Rectal smooth muscle tissue (tissue), 1 donor: ENCODE results near the gene SPECC1L.

Experiments
- H3K27ac ChIP-seq: one replicate; pipeline ENCODE4 v1.7.0; 2013; ENCODE audit warnings: low read depth, low read length, inconsistent platforms
- H3K27me3 ChIP-seq: one replicate; pipeline ENCODE4 v1.7.0; 2013; ENCODE audit warnings: low read length; ENCODE audit not compliant: control insufficient read depth, insufficient read depth
- H3K36me3 ChIP-seq: one replicate; pipeline ENCODE4 v1.7.0; 2013; ENCODE audit warnings: low read length; ENCODE audit not compliant: control insufficient read depth, insufficient read depth
- H3K4me1 ChIP-seq: one replicate; pipeline ENCODE4 v1.7.0; 2013; ENCODE audit warnings: low read length; ENCODE audit not compliant: control insufficient read depth, insufficient read depth
- H3K4me3 ChIP-seq: one replicate; pipeline ENCODE4 v1.7.0; 2013; ENCODE audit warnings: low read length
- H3K9ac ChIP-seq: one replicate; pipeline ENCODE4 v1.7.0; 2013; ENCODE audit warnings: low read length

The SPECC1L gene

GRCh38 chr22:24437741-24438328 lies 167.2 kb downstream of the SPECC1L start:
- no peak overlapping the region for H3K9ac ChIP-seq
- no peaks in the 10 kb centered on the region for H3K36me3 ChIP-seq
- no peak overlapping the region for H3K4me3 ChIP-seq
- no peak overlapping the region for H3K27ac ChIP-seq
- peaks cover 1% of the 10 kb centered on the region for H3K4me1 ChIP-seq
- H3K27me3 ChIP-seq = no peaks in the 10 kb centered on the region

GRCh38 chr22:24440270-24440717 lies 169.7 kb downstream of the SPECC1L start:
- Histone ChIP-seq H3K27ac (no peak overlapping the region), H3K4me3 (no peak overlapping the region), H3K9ac (no peak overlapping the region), H3K27me3 (no peaks in the 10 kb centered on the region), H3K4me1 (no peaks in the 10 kb centered on the region), H3K36me3 (no peaks in the 10 kb centered on the region)

- Histone ChIP-seq H3K4me1 (no peaks in the 10 kb centered on the region), H3K4me3 (no peak overlapping the region), H3K36me3 (no peaks in the 10 kb centered on the region), H3K27ac (no peak overlapping the region), H3K27me3 (no peaks in the 10 kb centered on the region), H3K9ac (no peak overlapping the region)
Observed at GRCh38 chr22:24440718-24441405, 170.2 kb downstream of the SPECC1L start.

- Histone ChIP-seq H3K4me1 (no peaks in the 10 kb centered on the region), H3K36me3 (no peaks in the 10 kb centered on the region), H3K27me3 (no peaks in the 10 kb centered on the region), H3K9ac (no peak overlapping the region), H3K27ac (no peak overlapping the region), H3K4me3 (no peak overlapping the region)
Observed at GRCh38 chr22:24441406-24442351, 171.0 kb downstream of the SPECC1L start.

GRCh38 chr22:24442352-24442744 lies 171.7 kb downstream of the SPECC1L start:
- H3K36me3 ChIP-seq = no peaks in the 10 kb centered on the region
- no peak overlapping the region for H3K27ac ChIP-seq
- H3K4me1 ChIP-seq = no peaks in the 10 kb centered on the region
- no peak overlapping the region for H3K4me3 ChIP-seq
- no peaks in the 10 kb centered on the region for H3K27me3 ChIP-seq
- H3K9ac ChIP-seq = no peak overlapping the region

GRCh38 chr22:24443668-24444067 lies 173.0 kb downstream of the SPECC1L start:
- Histone ChIP-seq H3K27me3 (no peaks in the 10 kb centered on the region), H3K9ac (no peak overlapping the region), H3K4me3 (no peak overlapping the region), H3K36me3 (no peaks in the 10 kb centered on the region), H3K27ac (no peak overlapping the region), H3K4me1 (no peaks in the 10 kb centered on the region)

- H3K4me3 ChIP-seq = no peak overlapping the region
- no peaks in the 10 kb centered on the region for H3K4me1 ChIP-seq
- H3K27me3 ChIP-seq = no peaks in the 10 kb centered on the region
- no peak overlapping the region for H3K9ac ChIP-seq
- no peaks in the 10 kb centered on the region for H3K36me3 ChIP-seq
- no peak overlapping the region for H3K27ac ChIP-seq
Observed at GRCh38 chr22:24444251-24444650, 173.6 kb downstream of the SPECC1L start.

GRCh38 chr22:24444729-24445466 lies 174.3 kb downstream of the SPECC1L start:
- Histone ChIP-seq H3K4me3 (no peak overlapping the region), H3K9ac (no peak overlapping the region), H3K27me3 (no peaks in the 10 kb centered on the region), H3K27ac (no peak overlapping the region), H3K36me3 (no peaks in the 10 kb centered on the region), H3K4me1 (no peaks in the 10 kb centered on the region)

GRCh38 chr22:24445481-24446259 lies 175.0 kb downstream of the SPECC1L start:
- H3K27me3 ChIP-seq = no peaks in the 10 kb centered on the region
- H3K36me3 ChIP-seq = no peaks in the 10 kb centered on the region
- H3K9ac ChIP-seq = no peak overlapping the region
- no peak overlapping the region for H3K4me3 ChIP-seq
- H3K4me1 ChIP-seq = no peaks in the 10 kb centered on the region
- no peak overlapping the region for H3K27ac ChIP-seq

- Histone ChIP-seq H3K9ac (no peak overlapping the region), H3K27ac (no peak overlapping the region), H3K4me3 (no peak overlapping the region), H3K36me3 (no peaks in the 10 kb centered on the region), H3K4me1 (no peaks in the 10 kb centered on the region), H3K27me3 (no peaks in the 10 kb centered on the region)
Observed at GRCh38 chr22:24446260-24446611, 175.6 kb downstream of the SPECC1L start.

GRCh38 chr22:24450610-24451009 lies 180.0 kb downstream of the SPECC1L start:
- no peaks in the 10 kb centered on the region for H3K36me3 ChIP-seq
- H3K27ac ChIP-seq = no peak overlapping the region
- H3K27me3 ChIP-seq = no peaks in the 10 kb centered on the region
- no peak overlapping the region for H3K4me3 ChIP-seq
- no peaks in the 10 kb centered on the region for H3K4me1 ChIP-seq
- H3K9ac ChIP-seq = no peak overlapping the region
